Panc1 (cell line): Measurements from ENCODE around the gene GBF1. TPM values are rescaled to one million over a fixed set of nuclear protein-coding genes. Genes with fewer than 3 reads are reported as not detected.

Source experiments
- ATAC-seq: fragments of 200-7000 bp; cut with Tn5 transposase; 2 replicates; pipeline ENCODE4 v1.9.1; 2020; ENCODE audit warnings: mild to moderate bottlenecking, moderate library complexity
- BruUV-seq: library from RNA; stranded (reverse); fragments of 400-500 nt; replicated peaks from 2 replicates; lab custom pipeline; 2021; lab: Mats Ljungman, UMichigan
- CTCF ChIA-PET: fragments of 300-600 bp; sonication (Branson Sonifier 250); formaldehyde crosslinking; loops from one replicate; lab custom pipeline; 2022; ENCODE audit warnings: antibody characterized with exemption; lab: Charles Lee
- POLR2A ChIA-PET: fragments of 300-600 bp; sonication (Branson Sonifier 250); formaldehyde crosslinking; loops from one replicate; lab custom pipeline; 2022; ENCODE audit warnings: antibody characterized with exemption; lab: Charles Lee
- DNase-seq: peaks from one replicate; pipeline ENCODE4 v3.0.0-alpha.2; 2010; ENCODE audit warnings: low read depth, low spot score
- H3K27ac ChIP-seq: 2 replicates; pipeline ENCODE4 v1.5.1; 2011; ENCODE audit warnings: mild to moderate bottlenecking, low read length, inconsistent platforms
- H3K27me3 ChIP-seq: fragments of 200-500 bp; sonication (Bioruptor generic); 2 replicates; pipeline ENCODE4 v1.6.0; 2014; ENCODE audit warnings: low read length, inconsistent platforms; ENCODE audit not compliant: control insufficient read depth, insufficient read depth
- H3K36me3 ChIP-seq: fragments of 200-500 bp; sonication (Bioruptor generic); 2 replicates; pipeline ENCODE4 v1.5.1; 2014; ENCODE audit warnings: inconsistent platforms, mild to moderate bottlenecking, low read length, moderate library complexity; ENCODE audit not compliant: control insufficient read depth, insufficient read depth
- H3K4me1 ChIP-seq: 2 replicates; pipeline ENCODE4 v1.5.1; 2011; ENCODE audit warnings: inconsistent platforms, mild to moderate bottlenecking, low read length, moderate library complexity; ENCODE audit not compliant: control insufficient read depth, insufficient read depth
- H3K4me3 ChIP-seq, 2 experiments: 2 replicates each; pipeline ENCODE4 v1.5.1; 2011 to 2012; ENCODE audit warnings: low read depth in 2 of 2, low read length in 2 of 2, mild to moderate bottlenecking in 2 of 2, inconsistent platforms in 1 of 2, moderate library complexity in 1 of 2
- H3K9me3 ChIP-seq: fragments of 200-500 bp; sonication (Bioruptor generic); 2 replicates; pipeline ENCODE4 v1.5.1; 2014; ENCODE audit warnings: low read depth, mild to moderate bottlenecking, inconsistent platforms, low read length, moderate library complexity; ENCODE audit not compliant: control insufficient read depth, insufficient read depth
- POLR2AphosphoS5 ChIP-seq: IDR thresholded peaks from 2 replicates; pipeline ENCODE4 v1.6.1; 2012; ENCODE audit warnings: mild to moderate bottlenecking, low read depth, low read length, moderate library complexity
- SIN3A ChIP-seq: IDR thresholded peaks from 2 replicates; pipeline ENCODE4 v1.6.1; 2012; ENCODE audit warnings: low read depth, mild to moderate bottlenecking, low read length, moderate library complexity, borderline replicate concordance; ENCODE audit not compliant: insufficient read depth
- TCF7L2 ChIP-seq: IDR thresholded peaks from 2 replicates; pipeline ENCODE4 v1.6.1; 2011; ENCODE audit warnings: mild to moderate bottlenecking, low read depth, low read length, inconsistent platforms
- in situ Hi-C: cut with HindIII; loops from 2 replicates; pipeline ENCODE4 v1.10.0; 2016; ENCODE audit warnings: low sequenced_read_pairs, low pct_unique_long_range_greater_than_20kb
- intact Hi-C: fragments of 100-400 bp; cut with micrococcal nuclease; formaldehyde crosslinking; loops from one replicate; pipeline ENCODE4 v1.10.0; 2022; ENCODE audit not compliant: unreplicated experiment
- total RNA-seq: library from RNA; stranded (reverse); gene quantifications from one replicate; pipeline ENCODE4 v1.2.1, GENCODE V29; 2021; ENCODE audit not compliant: unreplicated experiment
- TF ChIP-seq, protein P1 (sequence below), 2 experiments: IDR thresholded peaks; 2 replicates each; pipeline ENCODE4 v1.6.1; 2011 to 2012; ENCODE audit warnings: low read depth in 2 of 2, control low read depth in 1 of 2, low read length in 1 of 2, mild to moderate bottlenecking in 1 of 2, moderate library complexity in 1 of 2; ENCODE audit not compliant: insufficient read depth in 1 of 2

Gene GBF1
- total RNA-seq, 1 experiment from 2014 or later = 65.0 TPM

DNA sequence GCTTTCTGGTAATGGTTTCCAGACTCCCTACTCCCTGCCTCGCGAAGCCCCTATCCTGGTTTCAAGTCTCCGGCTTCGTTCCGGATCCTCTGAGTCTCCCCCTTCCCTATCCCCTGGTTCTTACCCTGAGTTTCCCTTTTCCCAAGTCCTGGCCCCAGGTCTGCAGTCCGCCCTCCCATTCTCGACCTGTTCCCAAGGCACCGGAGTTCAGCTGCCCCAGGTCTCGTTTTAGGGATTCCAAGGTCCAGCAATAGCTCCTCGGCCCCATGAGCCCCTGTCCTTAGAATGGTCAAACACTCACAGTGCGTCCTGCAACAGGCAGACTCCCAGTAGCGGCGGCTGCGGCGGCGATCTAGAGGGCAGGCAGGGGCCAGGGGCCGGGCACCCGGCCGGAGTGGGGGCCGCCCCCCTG is 4.3 kb upstream of the GBF1 start:
- peaks cover 5% of the 10 kb centered on the region; the same call in 1 of the 2 replicates for H3K36me3 ChIP-seq
- no peaks in the 10 kb centered on the region for H3K27me3 ChIP-seq
- H3K27ac ChIP-seq = no peak overlapping the region; the same call in 1 of the 2 replicates
- peaks cover 11% of the 10 kb centered on the region for H3K4me1 ChIP-seq
- DNase-seq = no peak
- BruUV-seq = no TSS peak
- in situ Hi-C loops (no loop called here), intact Hi-C loops (no loop called here)
- POLR2A ChIA-PET = no interaction called here
- CTCF ChIA-PET = interaction anchor here (0.6 to 1.0 kb wide), 3 partner anchors 9 to 112 kb away, joined by 4 read pairs; no protein-coding TSS in a partner anchor
- peak; percentile 11 for ATAC-seq
- peak overlapping the region; percentile 67 to 84 for H3K4me3 ChIP-seq
- TF ChIP-seq POLR2AphosphoS5 = no peak
- TF ChIP-seq, protein P1, sequence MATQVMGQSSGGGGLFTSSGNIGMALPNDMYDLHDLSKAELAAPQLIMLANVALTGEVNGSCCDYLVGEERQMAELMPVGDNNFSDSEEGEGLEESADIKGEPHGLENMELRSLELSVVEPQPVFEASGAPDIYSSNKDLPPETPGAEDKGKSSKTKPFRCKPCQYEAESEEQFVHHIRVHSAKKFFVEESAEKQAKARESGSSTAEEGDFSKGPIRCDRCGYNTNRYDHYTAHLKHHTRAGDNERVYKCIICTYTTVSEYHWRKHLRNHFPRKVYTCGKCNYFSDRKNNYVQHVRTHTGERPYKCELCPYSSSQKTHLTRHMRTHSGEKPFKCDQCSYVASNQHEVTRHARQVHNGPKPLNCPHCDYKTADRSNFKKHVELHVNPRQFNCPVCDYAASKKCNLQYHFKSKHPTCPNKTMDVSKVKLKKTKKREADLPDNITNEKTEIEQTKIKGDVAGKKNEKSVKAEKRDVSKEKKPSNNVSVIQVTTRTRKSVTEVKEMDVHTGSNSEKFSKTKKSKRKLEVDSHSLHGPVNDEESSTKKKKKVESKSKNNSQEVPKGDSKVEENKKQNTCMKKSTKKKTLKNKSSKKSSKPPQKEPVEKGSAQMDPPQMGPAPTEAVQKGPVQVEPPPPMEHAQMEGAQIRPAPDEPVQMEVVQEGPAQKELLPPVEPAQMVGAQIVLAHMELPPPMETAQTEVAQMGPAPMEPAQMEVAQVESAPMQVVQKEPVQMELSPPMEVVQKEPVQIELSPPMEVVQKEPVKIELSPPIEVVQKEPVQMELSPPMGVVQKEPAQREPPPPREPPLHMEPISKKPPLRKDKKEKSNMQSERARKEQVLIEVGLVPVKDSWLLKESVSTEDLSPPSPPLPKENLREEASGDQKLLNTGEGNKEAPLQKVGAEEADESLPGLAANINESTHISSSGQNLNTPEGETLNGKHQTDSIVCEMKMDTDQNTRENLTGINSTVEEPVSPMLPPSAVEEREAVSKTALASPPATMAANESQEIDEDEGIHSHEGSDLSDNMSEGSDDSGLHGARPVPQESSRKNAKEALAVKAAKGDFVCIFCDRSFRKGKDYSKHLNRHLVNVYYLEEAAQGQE (IDR thresholded peaks at IDR 0.05; ENCODE audit: insufficient read depth in 1 of 2, low read depth in 2 of 2, low read length in 1 of 2) = no peak
- no peaks in the 10 kb centered on the region for H3K9me3 ChIP-seq

DNA sequence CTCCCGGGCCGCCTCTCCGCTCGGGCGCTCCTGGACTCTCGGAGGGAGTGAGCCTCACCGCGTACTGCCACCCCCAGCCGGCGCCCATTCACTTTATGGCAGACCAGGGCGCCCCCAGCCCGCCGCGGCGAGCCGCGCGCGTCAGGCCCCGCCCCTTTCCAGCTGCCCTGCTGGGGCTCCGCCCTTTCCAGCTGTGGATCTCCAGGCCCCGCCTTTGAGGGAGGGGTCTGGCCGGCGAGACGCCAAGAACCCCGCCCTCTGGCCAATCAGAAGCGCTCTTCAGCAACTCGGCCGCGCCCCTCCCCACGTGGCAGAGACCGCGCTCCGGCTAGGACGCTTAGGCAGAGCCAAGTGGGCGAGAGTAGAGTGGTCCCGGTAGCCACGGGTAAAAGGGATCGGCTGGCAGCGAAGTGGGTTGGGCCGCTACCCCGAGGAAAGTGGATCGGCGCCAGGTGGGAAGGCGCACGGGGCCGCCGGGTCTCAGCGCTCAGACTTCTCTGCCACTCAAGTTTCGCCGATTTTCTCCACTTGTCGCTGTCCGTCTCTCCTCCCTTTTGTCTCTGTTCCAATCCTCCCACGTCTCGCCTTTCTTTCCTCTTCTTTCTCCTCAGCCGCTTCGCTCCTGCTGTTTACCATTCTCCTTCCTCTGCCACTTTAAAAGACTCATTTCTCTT is 3.8 kb upstream of the GBF1 start, which contains the start of gene PITX3:
Gene PITX3, minus strand, starts transcription at position 69 of the 674 bp plus-strand sequence. CDS start 9,432 bp downstream, outside the sequence.
- Histone ChIP-seq H3K9me3 (no peaks in the 10 kb centered on the region), H3K27ac (peak within 1 kb of the TSS; percentile 64), H3K4me1 (peaks cover 16% of the 10 kb centered on the region), H3K36me3 (peaks cover 5% of the 10 kb centered on the region; the same call in 1 of the 2 replicates), H3K27me3 (no peaks in the 10 kb centered on the region), H3K4me3 (peak within 1 kb of the TSS; percentile 67 to 84)
- peak; percentile 69 for DNase-seq
- in situ Hi-C loops = no loop called here
- intact Hi-C loops = no loop called here
- ChIA-PET POLR2A (interaction anchor here (0.6 kb wide), 1 partner anchor 115 kb away, joined by 7 read pairs; no protein-coding TSS in a partner anchor), CTCF (interaction anchor here (0.6 to 1.0 kb wide), 3 partner anchors 10 to 112 kb away, joined by 4 read pairs; no protein-coding TSS in a partner anchor)
- TF ChIP-seq TCF7L2 = no peak
- TF ChIP-seq POLR2AphosphoS5 = 0 out of 2 replicates have a peak, but pooled peaks have one; percentile 23
- TF ChIP-seq, protein P1 (IDR thresholded peaks at IDR 0.05; ENCODE audit: insufficient read depth in 1 of 2, low read depth in 2 of 2, low read length in 1 of 2) = 0 out of 4 replicates have a peak, but pooled peaks of 1 of the 2 experiments have one; percentile 31
- 0 out of 2 replicates have a peak, but pooled peaks have one; percentile 68 for TF ChIP-seq SIN3A
- ATAC-seq = peak; percentile 79
- no TSS peak for BruUV-seq
